HG03571 (cell line): ENCODE measurements around the gene HLA-DOB.

Experiments
- ATAC-seq: cut with Tn5 transposase; IDR thresholded peaks from one replicate; pipeline ENCODE4 v1.9.1; 2021; ENCODE audit not compliant: unreplicated experiment

HLA-DOB gene

DNA sequence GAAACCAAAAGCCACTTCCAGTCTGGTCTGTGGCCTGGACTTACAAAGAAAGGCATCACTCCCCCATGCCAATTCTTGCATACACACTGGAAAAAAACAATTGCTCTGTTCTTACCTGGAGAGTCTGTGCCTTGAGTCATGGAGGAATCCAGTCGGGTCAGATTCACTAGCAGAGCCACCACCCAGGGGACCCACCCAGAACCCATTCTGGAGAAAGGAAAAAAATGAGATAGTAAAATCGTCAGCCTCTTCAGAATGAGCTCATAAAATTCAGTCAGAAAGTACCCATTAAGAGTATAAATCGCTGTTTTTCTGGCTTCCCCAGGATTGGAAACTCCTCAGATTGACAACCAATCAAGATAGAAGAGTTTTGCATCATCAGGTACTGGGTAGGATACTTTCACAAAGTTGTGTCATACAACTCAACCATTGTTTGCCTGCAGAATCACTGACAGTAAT, at the start of gene HLA-DOB:
TSS of gene HLA-DOB (minus strand) at position 257 of the 459 bp plus-strand sequence. CDS start at position 206, 51 bp downstream.
- peak; percentile 50 for ATAC-seq

DNA sequence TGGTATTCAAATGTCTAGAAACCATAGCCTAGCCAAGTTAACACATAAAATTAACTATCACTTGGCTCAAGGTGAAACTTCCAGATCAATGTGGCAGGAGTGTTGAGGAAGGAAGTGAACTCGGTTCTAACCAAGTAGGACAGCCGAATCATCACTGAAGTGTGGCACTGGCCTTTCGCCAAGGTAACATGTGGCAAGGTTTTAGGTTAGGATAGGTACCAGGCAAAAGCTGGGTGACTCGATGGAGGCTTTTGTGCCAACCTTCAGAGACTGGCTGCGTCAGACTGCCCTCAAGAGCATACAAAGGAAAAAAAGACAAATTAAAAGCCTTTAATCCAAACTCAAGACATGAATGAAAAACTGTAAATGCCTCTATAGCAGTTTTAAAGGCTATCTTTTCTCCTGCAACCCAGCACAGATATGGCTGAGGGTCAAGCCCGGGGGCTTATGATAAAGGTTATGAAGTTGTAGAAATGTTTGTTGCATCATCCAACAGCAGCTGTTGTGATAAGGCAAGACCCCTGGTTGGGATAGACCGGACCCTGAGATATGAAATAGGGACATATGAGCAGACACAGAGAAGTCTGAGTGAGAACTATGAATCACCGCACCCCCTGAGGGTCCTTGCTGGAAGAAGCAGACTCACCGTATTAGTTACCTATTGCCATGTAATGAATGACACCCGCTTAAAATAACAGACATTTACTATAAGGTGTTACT, 49.1 kb upstream of the HLA-DOB start:
- no peak for ATAC-seq

DNA sequence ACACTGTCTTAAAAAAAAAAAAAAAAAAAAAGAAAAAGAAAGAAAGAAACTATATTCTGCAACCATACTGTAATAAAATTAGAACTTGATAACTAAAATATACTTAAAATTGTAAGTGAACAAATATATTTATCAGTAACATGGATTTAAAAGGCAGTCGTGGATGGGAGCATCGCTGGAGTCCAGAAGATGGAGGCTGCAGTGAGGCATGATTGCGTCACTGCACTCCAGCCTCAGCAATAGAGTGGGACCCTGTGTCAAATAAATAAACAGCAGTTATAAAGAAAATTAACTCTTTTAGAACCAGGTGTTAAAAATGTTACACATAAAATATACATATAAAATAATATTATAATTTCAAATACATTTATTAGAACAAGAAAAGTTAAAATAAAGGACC, 45.9 kb upstream of the HLA-DOB start:
- no peak for ATAC-seq

GRCh38 chr6:32860674-32861073, 43.9 kb upstream of the HLA-DOB start:
- no peak for ATAC-seq

- ATAC-seq = no peak
Measured at GRCh38 chr6:32858194-32858593, 41.4 kb upstream of the HLA-DOB start.

DNA sequence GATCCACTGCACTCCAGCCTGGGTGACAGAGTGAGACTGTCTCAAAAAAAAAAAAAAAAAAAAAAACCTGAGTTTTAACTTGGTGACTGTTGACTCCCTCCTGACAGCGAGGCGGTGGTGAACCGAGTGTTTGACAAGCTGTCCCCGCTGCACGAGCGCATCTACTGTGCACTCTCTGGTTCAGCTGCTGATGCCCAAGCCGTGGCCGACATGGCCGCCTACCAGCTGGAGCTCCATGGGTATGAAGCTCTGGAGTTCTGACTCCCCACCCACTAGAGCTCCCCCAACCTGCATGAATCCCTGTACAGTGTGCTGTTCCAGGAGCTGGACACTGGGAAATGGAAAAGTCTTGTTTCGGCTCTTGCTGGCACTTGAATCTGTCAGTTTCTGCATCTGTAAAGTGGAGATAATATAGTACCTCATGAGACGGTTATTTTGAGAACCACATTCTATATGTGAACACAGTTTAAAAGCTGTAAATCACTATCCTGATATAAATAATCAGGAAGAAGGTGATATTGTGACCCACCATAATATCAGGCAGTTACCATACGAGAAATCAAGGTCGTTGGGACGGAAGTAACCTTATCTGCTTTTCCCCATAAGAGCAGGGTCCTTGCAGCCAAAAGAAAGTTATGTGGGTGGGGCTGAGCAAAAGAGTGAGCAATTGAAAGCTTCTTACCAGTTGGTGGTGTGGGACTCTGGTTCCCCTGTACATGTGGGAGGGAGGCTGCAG, 40.5 kb upstream of the HLA-DOB start:
- no peak for ATAC-seq

- no peak for ATAC-seq
Measured at GRCh38 chr6:32855467-32856174, 38.8 kb upstream of the HLA-DOB start.

DNA sequence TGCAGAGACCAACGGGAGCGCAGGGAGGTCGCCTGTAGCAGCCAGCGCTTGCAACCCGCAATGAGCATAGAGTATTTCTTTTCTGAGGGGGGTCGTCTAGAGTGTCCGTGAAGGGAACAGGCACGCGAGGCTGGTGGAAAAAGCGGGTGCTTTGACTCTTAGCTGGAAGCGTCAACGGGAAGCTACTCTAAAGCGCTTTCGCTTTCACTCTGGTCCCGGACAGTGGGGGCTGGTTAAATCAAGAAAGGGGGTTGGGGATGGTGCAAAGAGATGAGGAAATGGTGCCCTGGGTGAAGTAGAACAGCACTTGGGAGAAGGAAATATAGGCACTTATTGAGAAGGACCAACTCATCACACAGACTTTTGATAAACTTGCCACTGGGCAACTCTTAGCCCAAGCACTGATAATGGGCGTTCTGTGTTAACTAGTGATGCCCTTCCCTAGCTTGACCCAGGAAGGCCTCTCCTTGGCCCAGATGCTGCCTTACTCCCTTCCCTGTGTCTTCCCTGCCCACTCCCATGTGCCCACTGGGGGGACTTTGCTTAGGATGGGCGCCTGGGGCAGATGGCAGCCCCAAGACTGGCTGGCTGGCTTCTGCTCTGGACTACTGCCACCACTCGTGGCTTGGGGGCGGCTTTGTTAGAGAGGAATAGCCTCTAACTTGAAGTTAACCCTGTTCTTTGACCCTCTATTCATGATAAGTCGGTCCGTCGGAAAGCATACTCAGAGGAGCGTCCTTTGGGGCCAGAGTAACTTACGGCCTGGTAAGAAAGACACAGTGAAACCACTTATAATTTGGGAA, 37.8 kb upstream of the HLA-DOB start:
- peak; percentile 20 for ATAC-seq

DNA sequence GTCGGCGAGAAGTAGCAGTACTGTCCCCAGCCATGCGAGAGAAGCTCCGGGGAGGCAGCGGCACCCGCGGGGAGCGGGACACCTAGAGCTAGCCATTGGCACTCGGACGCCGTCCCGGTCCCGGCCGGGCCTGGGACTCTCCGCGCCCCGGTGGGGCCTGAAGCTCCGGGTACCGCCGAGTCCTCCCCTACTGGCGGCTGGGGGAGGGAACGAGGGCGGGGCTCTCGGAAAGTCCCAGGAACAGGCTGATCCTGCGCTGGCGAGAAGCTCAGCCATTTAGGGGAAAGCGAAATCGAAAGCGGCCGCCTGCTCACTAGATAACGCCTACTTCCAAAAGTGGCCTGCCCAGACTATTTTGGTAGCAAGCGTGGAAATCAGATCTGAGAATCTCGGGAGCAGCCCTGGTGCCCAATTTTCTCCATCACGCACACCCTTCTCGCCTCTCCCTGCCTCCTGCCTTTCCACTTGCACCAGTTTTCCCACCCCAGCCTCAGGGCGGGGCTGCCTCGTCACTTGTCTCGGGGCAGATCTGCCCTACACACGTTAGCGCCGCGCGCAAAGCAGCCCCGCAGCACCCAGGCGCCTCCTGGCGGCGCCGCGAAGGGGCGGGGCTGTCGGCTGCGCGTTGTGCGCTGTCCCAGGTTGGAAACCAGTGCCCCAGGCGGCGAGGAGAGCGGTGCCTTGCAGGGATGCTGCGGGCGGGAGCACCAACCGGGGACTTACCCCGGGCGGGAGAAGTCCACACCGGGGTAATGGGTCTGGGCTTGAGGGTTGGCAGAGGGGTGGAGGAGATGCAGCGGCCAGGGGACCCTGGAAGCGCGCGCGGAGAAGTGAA, 37.0 kb upstream of the HLA-DOB start, which contains the start of the genes PSMB9 and TAP1:
TSS of gene PSMB9 (plus strand) at position 652 of the 835 bp plus-strand sequence. CDS start at position 690, 38 bp downstream.
TSS of gene TAP1 (minus strand) at position 164 of the 835 bp plus-strand sequence. CDS start at position 96, 68 bp downstream.
- ATAC-seq = peak; percentile 67

DNA sequence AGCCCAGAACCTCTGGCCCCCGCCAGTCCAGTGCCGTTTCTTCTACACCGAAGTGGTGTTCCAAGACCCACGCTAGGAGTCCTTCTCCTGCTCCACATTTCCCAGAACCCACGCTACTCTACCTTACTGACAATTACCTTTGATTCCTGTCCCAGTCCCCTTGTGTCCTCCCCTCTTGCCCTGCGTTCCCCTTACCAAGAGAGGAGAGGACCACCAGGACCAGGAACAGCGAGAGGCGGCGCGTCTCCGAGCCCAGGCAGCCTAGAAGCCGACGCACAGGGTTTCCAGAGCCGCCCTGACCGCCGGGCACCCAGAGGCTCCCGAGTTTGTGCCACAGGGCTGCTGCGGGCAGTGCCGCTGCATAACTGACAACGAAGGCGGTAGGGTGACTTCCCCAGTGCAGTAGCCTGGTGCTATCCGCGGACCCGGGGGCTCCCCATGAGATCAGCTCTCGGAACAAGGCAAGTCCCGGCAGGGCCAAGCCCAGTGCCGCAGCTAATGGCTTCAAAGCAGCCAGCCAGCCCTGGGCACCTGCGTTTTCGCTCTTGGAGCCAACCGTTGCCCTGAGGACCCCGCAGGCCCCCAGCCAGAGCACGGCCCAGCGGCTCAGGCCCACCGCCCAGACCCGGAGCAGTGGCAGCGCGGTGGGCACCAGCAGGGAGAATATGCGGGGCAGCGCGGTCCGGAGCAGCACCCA, 36.2 kb upstream of the HLA-DOB start:
- ATAC-seq = peak; percentile 14

DNA sequence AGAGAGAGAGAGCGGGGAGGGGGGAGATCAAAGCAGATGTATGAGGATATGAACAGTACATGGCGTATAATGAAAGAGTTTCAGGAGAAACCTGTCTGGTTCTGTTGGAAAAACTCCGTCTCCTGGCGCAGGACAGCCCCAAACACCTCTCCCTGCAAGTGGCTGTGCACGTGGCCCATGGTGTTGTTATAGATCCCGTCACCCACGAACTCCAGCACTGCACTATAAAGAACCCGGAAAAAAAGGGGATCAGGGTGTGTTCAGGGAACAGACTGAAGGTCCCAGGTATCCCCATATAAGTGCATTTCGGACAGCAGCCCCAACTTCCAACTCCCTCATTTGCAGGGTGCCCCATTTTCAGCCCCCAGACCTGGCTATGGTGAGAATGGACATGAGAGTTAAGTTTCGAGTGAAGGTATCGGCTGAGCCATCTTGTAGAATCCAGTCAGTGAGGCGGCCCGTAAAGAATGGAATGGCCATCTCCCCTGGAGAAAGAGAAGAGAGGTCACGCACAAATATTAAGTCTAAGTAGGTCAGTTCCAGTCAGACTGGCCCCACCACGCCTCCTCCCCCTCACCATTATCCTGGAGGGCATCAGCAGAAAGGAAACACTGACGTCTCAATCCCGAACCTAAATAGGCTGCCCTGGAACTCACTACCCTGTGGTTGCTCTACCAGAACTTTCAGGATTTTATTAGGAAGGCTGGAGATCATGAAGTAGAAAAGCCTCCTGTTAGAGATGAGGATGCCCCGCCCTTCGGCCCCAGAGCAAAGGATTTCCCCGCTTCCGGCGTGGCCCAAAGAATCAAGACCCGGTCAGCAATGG, 35.4 kb upstream of the HLA-DOB start:
- no peak for ATAC-seq

DNA sequence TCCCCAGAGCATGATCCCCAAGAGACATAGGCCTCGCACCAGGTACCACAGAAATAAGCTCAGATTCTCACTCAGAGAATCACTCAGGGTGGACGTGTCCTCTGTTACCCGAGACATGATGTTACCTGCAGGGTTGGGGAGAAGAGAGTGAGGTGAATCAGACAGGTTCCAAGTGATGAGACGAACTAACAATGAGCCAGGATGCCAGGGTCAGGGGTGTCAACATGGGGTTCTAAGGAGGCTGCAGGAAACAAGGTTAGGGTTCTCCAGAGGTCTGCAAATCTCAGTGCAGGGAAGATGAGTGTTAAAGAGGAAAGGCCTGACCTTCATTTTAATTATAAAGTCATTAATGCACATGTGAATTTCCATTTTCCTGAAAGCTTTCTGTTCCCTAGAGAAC, 34.2 kb upstream of the HLA-DOB start:
- no peak for ATAC-seq

GRCh38 chr6:32849126-32849525, 32.3 kb upstream of the HLA-DOB start:
- ATAC-seq = no peak

- ATAC-seq = no peak
Measured at GRCh38 chr6:32847795-32848194, 31.0 kb upstream of the HLA-DOB start.

GRCh38 chr6:32847004-32847403, 30.2 kb upstream of the HLA-DOB start:
- no peak for ATAC-seq

- no peak for ATAC-seq
Measured at GRCh38 chr6:32845384-32845884, 28.6 kb upstream of the HLA-DOB start.

DNA sequence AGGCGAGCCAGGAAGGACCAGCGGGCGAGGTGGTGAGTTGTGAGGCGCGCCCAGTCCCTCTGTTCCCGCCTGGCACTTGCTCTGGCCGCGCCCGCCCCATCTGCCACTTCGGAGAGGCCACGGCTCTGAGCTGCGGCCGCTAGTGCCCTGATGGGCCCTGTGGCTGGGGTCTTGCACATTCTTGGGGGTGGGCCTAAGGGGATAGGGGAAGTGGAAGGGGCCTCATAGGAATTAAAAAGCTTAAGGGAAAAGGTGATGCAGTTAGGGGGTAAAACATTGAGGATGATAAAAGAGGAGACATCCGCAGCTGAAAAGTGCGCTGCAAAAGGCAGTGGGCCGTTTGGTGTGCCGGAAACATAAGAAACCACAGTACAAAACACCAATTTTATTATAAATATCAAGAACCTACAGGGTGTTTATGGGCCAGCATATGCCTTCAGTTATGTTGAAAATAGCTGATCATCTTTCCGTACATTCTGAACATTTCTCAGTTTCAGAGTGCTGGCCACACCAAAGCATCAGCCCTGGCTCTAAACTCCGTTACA, 28.1 kb upstream of the HLA-DOB start:
- ATAC-seq = no peak
